Measurements from ENCODE around the gene DUSP9.
A peak's percentile ranks its signal among the peaks of the same experiment; 100 is the strongest.

Gene DUSP9

DNA sequence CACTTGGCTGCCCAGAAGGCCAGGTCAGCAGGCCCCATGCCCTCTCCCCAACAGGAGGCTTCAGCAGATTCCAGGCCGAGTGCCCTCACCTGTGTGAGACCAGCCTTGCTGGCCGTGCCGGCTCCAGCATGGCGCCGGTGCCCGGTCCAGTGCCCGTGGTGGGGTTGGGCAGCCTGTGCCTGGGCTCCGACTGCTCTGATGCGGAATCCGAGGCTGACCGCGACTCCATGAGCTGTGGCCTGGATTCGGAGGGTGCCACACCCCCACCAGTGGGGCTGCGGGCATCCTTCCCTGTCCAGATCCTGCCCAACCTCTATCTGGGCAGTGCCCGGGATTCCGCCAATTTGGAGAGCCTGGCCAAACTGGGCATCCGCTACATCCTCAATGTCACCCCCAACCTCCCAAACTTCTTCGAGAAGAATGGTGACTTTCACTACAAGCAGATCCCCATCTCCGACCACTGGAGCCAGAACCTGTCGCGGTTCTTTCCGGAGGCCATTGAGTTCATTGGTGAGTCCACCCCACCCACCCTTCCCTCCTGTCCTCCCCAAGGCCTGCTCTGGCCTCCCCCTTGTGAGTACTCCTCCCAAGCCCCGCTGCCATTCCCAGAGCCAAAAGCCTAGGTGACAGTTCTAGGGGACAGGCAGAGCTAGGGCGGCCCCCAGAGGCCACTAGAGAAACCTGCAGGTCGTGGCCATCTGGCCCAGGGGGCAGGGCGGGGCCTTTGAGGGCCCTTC is 2.3 kb downstream of the DUSP9 start:
- no peak for DNase-seq (ENCODE audit: low read depth in 2 of 2)

DNA sequence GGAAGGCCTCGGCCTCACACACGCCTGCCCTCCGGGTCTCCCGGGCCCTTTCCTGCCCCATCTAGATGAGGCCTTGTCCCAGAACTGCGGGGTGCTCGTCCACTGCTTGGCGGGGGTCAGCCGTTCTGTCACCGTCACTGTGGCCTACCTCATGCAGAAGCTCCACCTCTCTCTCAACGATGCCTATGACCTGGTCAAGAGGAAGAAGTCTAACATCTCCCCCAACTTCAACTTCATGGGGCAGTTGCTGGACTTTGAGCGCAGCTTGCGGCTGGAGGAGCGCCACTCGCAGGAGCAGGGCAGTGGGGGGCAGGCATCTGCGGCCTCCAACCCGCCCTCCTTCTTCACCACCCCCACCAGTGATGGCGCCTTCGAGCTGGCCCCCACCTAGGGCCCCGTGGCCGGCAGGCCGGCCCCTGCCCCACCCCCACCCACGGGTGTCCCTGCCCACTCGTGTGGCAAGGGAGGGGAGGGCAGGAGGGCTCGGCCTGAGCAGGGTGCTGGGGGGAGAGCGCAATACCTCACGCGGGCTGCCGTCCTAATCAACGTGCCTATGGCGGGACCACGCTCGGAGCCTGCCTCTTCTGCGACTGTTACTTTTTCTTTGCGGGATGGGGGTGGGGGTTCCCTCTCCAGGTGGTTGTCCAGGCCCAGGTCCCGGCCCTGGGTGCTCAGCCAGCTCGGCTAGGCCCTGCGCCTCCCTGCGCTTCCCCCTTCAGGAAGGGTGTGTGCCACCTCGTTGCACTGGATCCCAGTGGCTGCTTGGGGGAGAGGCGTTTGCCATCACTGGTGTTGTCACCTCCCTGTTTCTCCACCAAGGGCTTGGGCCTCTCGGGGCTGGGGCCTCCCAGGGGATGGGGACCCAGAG is 3.1 kb downstream of the DUSP9 start:
- DNase-seq (ENCODE audit: low read depth in 2 of 2): no peak

- no peak for DNase-seq (ENCODE audit: low read depth in 2 of 2)
These were observed 4.0 kb downstream of the DUSP9 start for GRCh38 chrX:153650959-153651358.

DNA sequence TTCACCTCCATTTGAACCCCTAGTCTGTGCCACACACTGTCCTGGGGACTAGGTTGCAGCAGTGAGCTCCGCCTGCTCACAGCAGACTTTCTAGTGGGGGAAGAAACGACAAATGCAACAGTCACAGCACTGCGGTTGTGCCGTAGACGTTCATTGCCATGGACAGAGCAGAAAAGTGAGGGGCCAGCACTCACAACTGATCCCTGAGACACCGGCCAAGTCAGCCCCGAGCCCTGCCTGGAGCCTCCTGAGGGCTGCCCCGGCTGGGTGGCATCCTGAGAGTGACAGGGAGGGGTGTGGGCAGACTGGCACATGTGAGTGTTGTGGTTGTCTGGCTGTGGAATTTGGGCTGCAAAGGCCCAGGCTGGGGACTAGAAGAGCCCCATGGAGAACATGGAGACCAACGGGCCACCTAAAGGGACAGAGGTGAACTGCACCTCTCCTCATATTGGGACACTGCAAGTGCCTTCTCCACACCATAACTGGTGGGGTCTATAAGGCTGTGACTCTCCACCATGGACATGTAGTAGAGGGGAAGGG is 4.6 kb downstream of the DUSP9 start:
- no peak for DNase-seq (ENCODE audit: low read depth in 2 of 2)

- no peak for DNase-seq (ENCODE audit: low read depth in 2 of 2)
These were observed 6.6 kb downstream of the DUSP9 start for GRCh38 chrX:153653556-153653955.

DNA sequence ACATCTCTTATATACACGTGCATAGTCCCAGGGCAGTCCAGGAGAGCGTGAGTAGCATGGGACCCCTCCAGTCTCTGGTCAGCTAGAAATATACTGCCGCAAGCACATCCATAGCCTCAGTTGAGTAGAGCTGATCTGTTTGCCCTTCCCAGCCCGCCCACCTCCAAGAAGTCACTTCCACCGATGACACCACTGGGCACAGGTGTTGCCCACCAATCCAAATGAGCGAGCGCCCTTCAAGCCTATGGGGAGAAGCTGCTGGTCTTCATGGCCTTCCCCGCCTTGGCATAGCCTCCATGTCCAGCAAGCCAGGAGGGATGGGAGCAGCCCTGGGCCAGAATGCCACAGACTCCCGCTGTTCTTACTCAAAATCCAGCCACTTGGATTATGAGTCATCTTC is 10.2 kb downstream of the DUSP9 start:
- DNase-seq (ENCODE audit: low read depth in 2 of 2): no peak

GRCh38 chrX:153659268-153659667 is 12.3 kb downstream of the DUSP9 start:
- DNase-seq (ENCODE audit: low read depth in 2 of 2): no peak

GRCh38 chrX:153662266-153662665 is 15.3 kb downstream of the DUSP9 start:
- DNase-seq (ENCODE audit: low read depth in 2 of 2): peak; percentile 52 to 56

- DNase-seq (ENCODE audit: low read depth in 2 of 2): no peak
These were observed 18.8 kb downstream of the DUSP9 start for GRCh38 chrX:153665726-153666306.

DNA sequence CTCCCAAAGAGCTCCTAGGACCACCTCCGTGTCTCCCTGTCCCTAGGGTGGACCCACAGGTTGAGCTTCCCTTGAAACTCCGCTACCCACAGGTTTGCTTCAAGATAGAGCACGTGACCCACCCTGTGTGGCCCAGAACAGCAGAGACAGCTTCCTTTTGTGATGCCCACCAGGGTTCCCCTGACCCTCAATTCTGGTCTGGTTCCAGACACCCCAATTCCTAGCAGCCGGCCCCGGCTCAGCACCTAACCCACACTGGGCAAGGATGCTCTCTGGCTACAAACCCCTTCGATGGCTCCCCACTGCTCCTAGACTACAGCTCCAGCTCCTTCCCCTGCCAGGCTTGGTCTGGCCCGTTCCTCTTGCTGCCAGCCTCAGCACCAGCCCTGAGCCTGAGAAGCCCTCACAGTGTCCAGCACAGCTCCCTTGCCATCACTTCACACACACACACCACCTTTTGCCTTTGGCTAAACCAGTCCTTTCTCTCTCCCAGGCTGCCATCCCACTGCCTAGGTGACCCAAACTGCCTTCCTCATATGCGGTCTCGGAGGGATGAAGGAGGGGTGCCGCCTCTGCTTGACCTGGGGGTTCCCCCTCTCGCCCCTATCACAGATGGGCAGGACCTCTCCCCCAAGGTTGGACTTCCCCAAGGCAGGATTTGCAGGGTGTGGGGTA is 20.4 kb downstream of the DUSP9 start:
- DNase-seq (ENCODE audit: low read depth in 2 of 2): no peak

GRCh38 chrX:153667956-153668396 is 21.0 kb downstream of the DUSP9 start:
- peak; percentile 75 to 77 for DNase-seq (ENCODE audit: low read depth in 2 of 2)

DNA sequence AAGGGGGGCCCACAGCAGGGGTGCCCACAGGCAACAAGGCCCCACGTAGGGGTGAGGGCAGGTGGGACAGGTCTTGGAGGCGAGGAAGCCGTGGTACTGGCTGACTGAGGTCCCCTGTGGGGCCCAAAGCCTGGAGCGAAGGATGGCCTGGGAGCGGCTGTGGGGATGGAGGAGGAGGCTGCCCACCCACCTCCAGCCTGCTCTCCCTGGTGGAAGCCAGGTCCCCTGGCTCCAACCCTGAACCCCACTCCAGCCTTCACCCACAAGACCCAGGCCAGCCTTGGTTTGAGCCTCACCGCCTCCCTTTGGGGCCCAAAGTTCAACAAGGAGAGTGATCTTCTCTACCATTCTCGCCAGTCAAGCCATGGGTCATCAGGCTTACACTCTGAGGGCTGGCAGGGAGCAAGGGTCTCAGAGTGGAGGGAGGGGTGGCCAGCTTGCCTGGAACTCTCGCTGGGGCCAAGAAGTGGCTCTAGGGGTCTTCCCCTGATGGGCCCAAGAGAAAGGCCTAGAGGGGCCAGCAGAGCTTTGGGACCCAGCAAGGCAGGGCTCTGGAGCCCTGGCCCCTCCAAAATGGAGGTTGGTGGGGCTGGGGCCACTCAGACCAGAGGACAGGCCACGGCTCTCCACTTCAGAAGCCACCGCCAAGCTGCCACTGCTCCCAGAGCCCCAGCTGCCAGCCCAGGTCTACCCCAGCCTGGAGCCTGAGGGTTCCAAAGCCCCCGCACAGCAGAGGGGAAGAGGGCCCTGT is 21.6 kb downstream of the DUSP9 start:
- DNase-seq (ENCODE audit: low read depth in 2 of 2): no peak

DNA sequence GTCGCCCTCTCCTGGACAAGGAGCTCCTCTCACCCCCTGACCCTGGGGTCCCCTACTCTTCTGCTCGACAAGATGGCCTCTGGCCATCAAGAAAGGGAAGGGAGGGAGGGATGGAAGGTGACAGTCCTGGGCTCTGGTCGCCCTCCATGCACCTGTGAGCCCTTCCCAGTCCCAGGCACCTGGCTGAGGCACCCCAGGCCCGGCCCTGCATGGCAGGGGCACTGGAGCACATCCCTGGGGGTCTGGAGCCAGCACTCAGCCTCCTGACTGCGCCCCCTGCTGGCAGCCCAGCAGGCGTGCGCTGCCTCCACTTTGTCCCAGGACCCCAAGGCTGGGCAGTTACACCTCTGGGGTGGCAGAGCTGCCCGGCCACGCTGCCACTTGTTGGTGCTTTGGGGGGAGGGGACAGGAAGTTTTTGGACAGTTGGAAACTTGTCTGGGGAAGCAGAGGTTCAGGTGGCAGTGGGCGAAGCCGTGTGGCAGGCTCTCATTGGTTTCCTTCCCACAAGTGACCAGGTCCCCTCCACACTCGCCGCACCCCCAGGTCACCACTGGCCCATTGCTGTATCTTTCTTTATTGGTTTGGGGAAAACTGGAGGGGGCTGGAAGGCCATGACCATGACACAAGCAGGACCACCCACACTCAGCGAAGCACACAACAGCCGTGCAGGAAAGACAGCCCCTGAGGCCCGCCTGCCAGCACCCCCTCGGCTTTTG is 22.3 kb downstream of the DUSP9 start:
- DNase-seq (ENCODE audit: low read depth in 2 of 2): peak in 1 of 2 donors; percentile 53

DNA sequence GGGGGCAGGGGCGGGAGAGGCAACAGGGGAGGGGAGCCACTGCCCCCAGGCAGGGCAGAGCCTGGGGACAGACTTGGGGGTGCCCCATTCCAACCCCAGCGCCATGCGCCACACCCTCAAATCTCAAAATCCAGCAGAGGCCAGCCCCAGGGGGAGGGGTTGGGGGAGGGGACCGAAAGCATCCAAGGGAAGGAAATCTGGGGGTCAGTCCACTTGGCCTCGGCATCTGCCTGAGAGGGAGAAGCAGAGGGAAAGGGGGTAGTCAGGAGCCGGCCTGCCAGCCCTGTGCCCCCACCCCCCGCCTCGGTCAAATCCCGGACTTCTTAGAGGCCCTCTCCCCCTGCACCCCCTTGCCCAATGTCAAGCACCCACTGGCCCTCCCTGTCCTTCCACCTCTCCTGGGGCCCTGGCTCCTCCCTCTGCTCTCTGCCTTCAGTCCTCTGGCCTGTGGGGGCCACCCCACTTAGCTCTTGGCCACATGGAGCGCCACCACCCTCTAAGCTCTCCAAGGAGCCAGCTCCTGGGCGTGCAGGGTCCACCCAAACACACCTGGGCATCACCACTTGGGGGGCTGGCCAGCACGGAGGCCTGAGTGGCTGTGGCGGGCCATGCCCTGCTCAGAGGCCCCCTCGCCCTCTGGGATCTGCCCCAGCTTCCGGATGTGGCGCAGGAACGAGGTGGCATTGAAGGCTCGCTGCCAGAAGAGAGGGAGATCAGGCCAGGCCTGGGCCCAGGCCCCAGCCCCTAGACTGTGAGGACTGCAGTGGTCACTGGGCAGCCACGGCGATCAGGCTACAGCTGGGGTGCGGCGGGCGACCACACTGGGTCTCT is 23.1 kb downstream of the DUSP9 start:
- no peak for DNase-seq (ENCODE audit: low read depth in 2 of 2)

GRCh38 chrX:153670748-153671588 is 24.0 kb downstream of the DUSP9 start:
- DNase-seq (ENCODE audit: low read depth in 2 of 2): no peak

DNA sequence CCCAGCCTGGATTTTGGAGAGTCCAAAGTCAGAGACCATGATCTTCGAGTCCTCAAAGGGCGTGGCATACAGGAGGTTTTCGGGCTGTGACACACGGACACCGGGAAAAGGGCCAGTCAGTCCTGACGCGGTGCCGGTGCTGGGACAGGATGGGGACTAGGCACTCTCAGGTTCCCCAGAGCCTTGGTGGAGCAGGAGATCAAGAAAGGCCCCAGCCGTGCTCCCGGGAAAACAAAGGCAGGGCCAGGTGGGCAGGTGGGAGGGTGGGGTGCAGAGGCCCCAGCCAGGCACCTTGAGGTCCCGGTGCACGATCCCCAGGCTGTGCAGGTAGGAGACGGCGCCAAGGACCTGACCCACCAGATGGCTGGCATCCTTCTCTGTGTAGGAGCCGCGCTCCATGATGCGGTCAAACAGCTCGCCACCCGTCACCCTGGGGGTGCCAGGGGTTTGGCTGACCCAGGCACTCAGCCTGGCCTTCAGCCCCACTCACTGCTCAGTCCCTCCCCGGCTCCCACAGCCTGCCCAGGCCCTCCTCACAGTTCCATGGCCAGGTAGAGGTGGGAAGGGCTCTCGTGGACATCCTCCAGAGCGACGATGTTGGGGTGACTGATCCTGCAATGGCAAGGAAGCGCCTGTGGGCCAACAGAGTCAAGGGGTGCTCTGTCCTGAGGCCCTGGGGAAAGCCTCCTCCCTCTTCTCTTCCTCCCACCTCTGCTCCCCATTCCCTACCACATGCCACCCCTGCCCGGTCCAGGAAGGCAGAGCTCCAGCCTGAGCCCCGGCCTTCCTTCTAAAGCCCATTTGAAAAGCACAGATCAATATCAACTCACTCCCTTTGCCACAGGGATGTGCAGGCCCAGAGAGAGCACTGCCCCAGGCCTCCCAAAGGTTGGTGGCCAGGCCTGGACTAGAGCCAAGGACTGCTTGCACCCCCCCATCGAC is 24.9 kb downstream of the DUSP9 start:
- DNase-seq (ENCODE audit: low read depth in 2 of 2): no peak

All from stimulated activated CD4-positive, alpha-beta T cell treated with anti-CD3 and anti-CD28 coated beads, Interleukin-1b, Interleukin-23, amount 100 ng/mL, for 4 hours (primary cell).